ENCODE data around the gene CAMTA1.

The CAMTA1 gene

GRCh38 chr1:7190261-7190660 is 405.0 kb downstream of the CAMTA1 start:
- Histone ChIP-seq H3K36me3 (ENCODE audit: control insufficient read depth, insufficient read depth, low read length) (no peaks in the 10 kb centered on the region), H3K9me3 (ENCODE audit: control insufficient read depth, low read length) (no peaks in the 10 kb centered on the region), H3K27ac (ENCODE audit: low read depth, low read length, severe bottlenecking) (no peak overlapping the region), H3K4me1 (ENCODE audit: control insufficient read depth, insufficient read depth, low read length, poor library complexity, severe bottlenecking) (no peaks in the 10 kb centered on the region), H3K4me3 (ENCODE audit: extremely low read depth, insufficient read depth, low read length, poor library complexity, severe bottlenecking) (no peak overlapping the region)
- whole genome bisulfite sequencing, 2 experiments (ENCODE audit: insufficient coverage in 2 of 2) = no CpG with 5 or more reads among the region's 3 CpGs

DNA sequence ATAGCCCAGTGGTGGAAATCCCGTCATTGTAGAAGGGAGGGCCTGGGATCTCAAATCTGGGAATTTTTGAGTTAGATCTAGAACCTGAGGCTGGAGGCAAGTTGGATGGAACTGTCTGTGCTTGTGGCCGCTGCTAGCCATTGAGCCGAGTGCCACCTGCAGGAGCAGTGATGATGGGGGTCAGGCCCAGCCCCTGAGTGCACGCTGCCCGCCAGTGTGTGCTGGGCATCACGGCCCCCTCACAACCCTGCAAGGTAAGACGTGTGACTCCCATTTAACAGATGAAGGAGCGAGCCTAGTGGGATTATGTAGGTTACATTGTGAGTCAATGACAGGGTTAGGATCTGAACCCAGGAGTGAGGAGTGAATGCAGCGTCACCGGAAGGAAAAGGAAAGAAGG is 407.2 kb downstream of the CAMTA1 start:
- WGBS, 2 experiments (ENCODE audit: insufficient coverage in 2 of 2) = 91 to 97% methylated on average over 10 of the region's 10 CpGs
- H3K27ac ChIP-seq (ENCODE audit: low read depth, low read length, severe bottlenecking) = no peak overlapping the region
- no peaks in the 10 kb centered on the region for H3K4me1 ChIP-seq (ENCODE audit: control insufficient read depth, insufficient read depth, low read length, poor library complexity, severe bottlenecking)
- H3K9me3 ChIP-seq (ENCODE audit: control insufficient read depth, low read length) = no peaks in the 10 kb centered on the region
- no peak overlapping the region for H3K4me3 ChIP-seq (ENCODE audit: extremely low read depth, insufficient read depth, low read length, poor library complexity, severe bottlenecking)
- H3K36me3 ChIP-seq (ENCODE audit: control insufficient read depth, insufficient read depth, low read length) = no peaks in the 10 kb centered on the region

GRCh38 chr1:7196036-7196911 is 411.0 kb downstream of the CAMTA1 start:
- no peaks in the 10 kb centered on the region for H3K36me3 ChIP-seq (ENCODE audit: control insufficient read depth, insufficient read depth, low read length)
- no peaks in the 10 kb centered on the region for H3K9me3 ChIP-seq (ENCODE audit: control insufficient read depth, low read length)
- WGBS, 2 experiments (ENCODE audit: insufficient coverage in 2 of 2) = 84 to 94% methylated on average over 3 of the region's 7 CpGs
- no peak overlapping the region for H3K27ac ChIP-seq (ENCODE audit: low read depth, low read length, severe bottlenecking)
- no peak overlapping the region for H3K4me3 ChIP-seq (ENCODE audit: extremely low read depth, insufficient read depth, low read length, poor library complexity, severe bottlenecking)
- H3K4me1 ChIP-seq (ENCODE audit: control insufficient read depth, insufficient read depth, low read length, poor library complexity, severe bottlenecking) = no peaks in the 10 kb centered on the region

- Histone ChIP-seq H3K36me3 (ENCODE audit: control insufficient read depth, insufficient read depth, low read length) (no peaks in the 10 kb centered on the region), H3K27ac (ENCODE audit: low read depth, low read length, severe bottlenecking) (no peak overlapping the region), H3K4me1 (ENCODE audit: control insufficient read depth, insufficient read depth, low read length, poor library complexity, severe bottlenecking) (no peaks in the 10 kb centered on the region), H3K4me3 (ENCODE audit: extremely low read depth, insufficient read depth, low read length, poor library complexity, severe bottlenecking) (no peak overlapping the region), H3K9me3 (ENCODE audit: control insufficient read depth, low read length) (no peaks in the 10 kb centered on the region)
- WGBS, 2 experiments (ENCODE audit: insufficient coverage in 2 of 2) = 75% methylated on average over 1 of the region's 5 CpGs; no CpG with 5 or more reads in 1 of the 2 experiments
Measured at GRCh38 chr1:7198664-7199063, 413.4 kb downstream of the CAMTA1 start.

- no peaks in the 10 kb centered on the region for H3K4me1 ChIP-seq (ENCODE audit: control insufficient read depth, insufficient read depth, low read length, poor library complexity, severe bottlenecking)
- H3K9me3 ChIP-seq (ENCODE audit: control insufficient read depth, low read length) = no peaks in the 10 kb centered on the region
- WGBS, 2 experiments (ENCODE audit: insufficient coverage in 2 of 2) = 22 to 29% methylated on average over 10 to 17 of the region's 27 CpGs
- no peak overlapping the region for H3K27ac ChIP-seq (ENCODE audit: low read depth, low read length, severe bottlenecking)
- no peaks in the 10 kb centered on the region for H3K36me3 ChIP-seq (ENCODE audit: control insufficient read depth, insufficient read depth, low read length)
- no peak overlapping the region for H3K4me3 ChIP-seq (ENCODE audit: extremely low read depth, insufficient read depth, low read length, poor library complexity, severe bottlenecking)
Measured at GRCh38 chr1:7199077-7199779, 414.0 kb downstream of the CAMTA1 start.

DNA sequence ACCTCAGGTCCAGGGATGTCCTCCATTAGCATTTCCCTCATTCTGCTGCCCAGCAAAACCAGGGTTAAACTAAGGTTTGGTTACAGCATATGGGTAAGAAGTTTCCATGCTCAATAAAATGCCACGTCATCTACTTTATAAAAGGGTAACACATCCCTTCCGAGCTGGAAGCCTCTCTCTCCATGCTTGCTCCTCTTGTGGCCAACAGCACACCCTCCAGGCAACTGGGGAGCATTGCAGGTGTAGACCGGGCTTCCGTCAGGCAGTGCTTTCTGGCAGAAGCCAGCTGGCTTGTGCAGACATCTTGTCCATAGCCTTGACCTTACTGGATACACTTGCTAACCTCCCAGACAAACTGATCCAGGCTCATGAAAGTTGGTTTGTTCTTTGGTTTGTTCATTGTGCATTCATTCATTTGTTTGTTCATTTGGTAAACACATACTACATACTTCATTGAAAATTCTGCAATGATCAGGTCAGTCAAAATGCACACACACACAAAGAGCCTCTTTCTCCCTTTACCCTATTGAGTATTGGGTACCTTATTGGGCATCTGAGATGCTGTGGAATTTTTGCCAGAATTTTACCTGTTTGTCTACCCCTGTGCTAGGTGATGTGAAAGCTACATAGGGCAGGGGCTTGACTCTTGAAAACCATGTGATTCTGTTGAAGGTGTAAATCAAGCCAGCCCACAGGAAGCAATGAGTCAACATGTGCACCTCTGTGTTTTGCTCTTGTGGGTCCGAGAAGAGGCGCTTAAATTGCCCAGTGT is 422.8 kb downstream of the CAMTA1 start:
- no peaks in the 10 kb centered on the region for H3K36me3 ChIP-seq (ENCODE audit: control insufficient read depth, insufficient read depth, low read length)
- H3K4me1 ChIP-seq (ENCODE audit: control insufficient read depth, insufficient read depth, low read length, poor library complexity, severe bottlenecking) = no peaks in the 10 kb centered on the region
- H3K9me3 ChIP-seq (ENCODE audit: control insufficient read depth, low read length) = no peaks in the 10 kb centered on the region
- 38% methylated on average over 6 of the region's 6 CpGs for WGBS, 2 experiments (ENCODE audit: insufficient coverage in 2 of 2)
- H3K27ac ChIP-seq (ENCODE audit: low read depth, low read length, severe bottlenecking) = no peak overlapping the region
- no peak overlapping the region for H3K4me3 ChIP-seq (ENCODE audit: extremely low read depth, insufficient read depth, low read length, poor library complexity, severe bottlenecking)

DNA sequence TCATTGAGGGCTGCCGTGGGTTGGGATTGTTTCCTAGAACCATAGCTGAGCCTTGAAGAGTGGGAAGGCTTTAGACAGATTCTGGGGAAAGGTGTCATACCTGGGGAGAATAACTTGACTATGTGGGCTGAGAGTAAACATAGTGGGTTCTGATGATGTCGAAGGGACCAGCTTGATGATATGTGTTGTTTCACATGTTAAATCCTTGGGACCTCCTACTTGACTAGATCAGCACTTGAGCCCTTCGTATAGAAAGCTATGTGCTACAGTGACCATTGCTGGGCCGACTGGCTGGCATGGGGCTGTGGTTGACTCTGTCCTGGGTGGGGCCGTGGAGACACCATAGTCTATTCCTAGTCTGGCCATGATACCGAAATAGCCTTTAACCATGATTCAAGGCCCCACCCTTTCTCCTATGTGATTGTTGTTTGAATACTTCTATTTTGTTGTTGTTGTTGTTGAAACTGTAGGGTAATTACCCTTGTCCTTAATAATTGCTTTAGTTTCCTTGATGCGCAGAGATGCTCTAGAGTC is 423.5 kb downstream of the CAMTA1 start:
- Histone ChIP-seq H3K9me3 (ENCODE audit: control insufficient read depth, low read length) (no peaks in the 10 kb centered on the region), H3K36me3 (ENCODE audit: control insufficient read depth, insufficient read depth, low read length) (no peaks in the 10 kb centered on the region), H3K4me3 (ENCODE audit: extremely low read depth, insufficient read depth, low read length, poor library complexity, severe bottlenecking) (no peak overlapping the region), H3K4me1 (ENCODE audit: control insufficient read depth, insufficient read depth, low read length, poor library complexity, severe bottlenecking) (no peaks in the 10 kb centered on the region), H3K27ac (ENCODE audit: low read depth, low read length, severe bottlenecking) (no peak overlapping the region)
- WGBS, 2 experiments (ENCODE audit: insufficient coverage in 2 of 2) = 84 to 88% methylated on average over 4 to 5 of the region's 7 CpGs

DNA sequence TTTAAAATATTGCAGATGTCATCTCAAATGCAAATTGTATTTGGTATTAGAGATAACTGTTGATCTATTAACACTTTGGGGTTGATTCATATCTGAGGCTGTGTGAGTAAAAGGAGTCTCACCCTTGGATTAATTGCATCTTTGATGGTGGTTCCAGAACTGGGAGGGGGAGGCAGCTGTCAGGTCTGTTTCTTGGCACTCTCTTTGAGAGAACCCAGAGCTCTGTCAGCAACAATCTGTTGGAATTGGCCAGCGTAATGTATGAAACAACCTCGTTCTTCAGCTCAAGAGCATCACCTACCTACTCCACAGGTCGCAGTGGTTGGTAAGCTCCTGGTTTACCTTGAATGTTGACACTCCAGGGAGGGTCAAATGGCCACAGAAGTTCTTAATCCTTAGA is 424.1 kb downstream of the CAMTA1 start:
- Histone ChIP-seq H3K4me1 (ENCODE audit: control insufficient read depth, insufficient read depth, low read length, poor library complexity, severe bottlenecking) (no peaks in the 10 kb centered on the region), H3K9me3 (ENCODE audit: control insufficient read depth, low read length) (no peaks in the 10 kb centered on the region), H3K27ac (ENCODE audit: low read depth, low read length, severe bottlenecking) (no peak overlapping the region), H3K36me3 (ENCODE audit: control insufficient read depth, insufficient read depth, low read length) (no peaks in the 10 kb centered on the region), H3K4me3 (ENCODE audit: extremely low read depth, insufficient read depth, low read length, poor library complexity, severe bottlenecking) (no peak overlapping the region)
- WGBS, 2 experiments (ENCODE audit: insufficient coverage in 2 of 2) = 77 to 82% methylated on average over 3 of the region's 3 CpGs

DNA sequence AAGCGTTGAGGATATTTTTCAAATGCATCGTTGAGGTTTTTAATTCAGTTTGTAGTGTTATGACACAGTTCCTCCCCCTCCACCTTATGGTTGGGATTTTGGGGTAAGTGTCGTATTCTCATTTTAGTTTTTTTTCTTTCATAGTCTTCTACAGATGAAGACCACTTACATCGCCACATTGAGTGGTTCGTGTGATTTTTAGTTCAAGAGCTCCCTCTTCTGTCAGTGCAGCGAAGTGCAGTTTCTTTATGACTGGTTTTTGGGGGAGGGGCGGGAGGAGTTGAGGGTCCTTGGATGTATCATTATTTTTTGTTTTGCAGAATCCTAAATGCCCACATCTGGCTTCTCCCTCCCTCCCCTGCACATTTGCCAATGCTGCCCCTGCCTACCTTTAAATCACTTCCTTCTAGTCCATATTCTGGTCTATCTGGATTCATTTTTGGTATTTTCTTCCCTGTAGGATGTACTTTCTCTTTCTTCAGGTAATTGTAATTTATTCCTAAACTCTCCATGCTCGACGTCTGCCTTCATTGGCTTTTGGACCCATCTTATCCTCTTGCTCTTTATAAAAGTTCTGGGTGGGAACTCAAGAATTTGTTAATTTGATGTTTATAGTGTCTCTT is 433.1 kb downstream of the CAMTA1 start:
- no peak overlapping the region for H3K27ac ChIP-seq (ENCODE audit: low read depth, low read length, severe bottlenecking)
- H3K36me3 ChIP-seq (ENCODE audit: control insufficient read depth, insufficient read depth, low read length) = no peaks in the 10 kb centered on the region
- H3K9me3 ChIP-seq (ENCODE audit: control insufficient read depth, low read length) = no peaks in the 10 kb centered on the region
- peaks cover 5% of the 10 kb centered on the region for H3K4me1 ChIP-seq (ENCODE audit: control insufficient read depth, insufficient read depth, low read length, poor library complexity, severe bottlenecking)
- H3K4me3 ChIP-seq (ENCODE audit: extremely low read depth, insufficient read depth, low read length, poor library complexity, severe bottlenecking) = no peak overlapping the region
- WGBS, 2 experiments (ENCODE audit: insufficient coverage in 2 of 2) = 27% methylated on average over 2 of the region's 9 CpGs; no CpG with 5 or more reads in 1 of the 2 experiments

GRCh38 chr1:7219031-7219430 is 433.8 kb downstream of the CAMTA1 start:
- no peaks in the 10 kb centered on the region for H3K9me3 ChIP-seq (ENCODE audit: control insufficient read depth, low read length)
- 86 to 89% methylated on average over 9 to 10 of the region's 10 CpGs for WGBS, 2 experiments (ENCODE audit: insufficient coverage in 2 of 2)
- peaks cover 5% of the 10 kb centered on the region for H3K4me1 ChIP-seq (ENCODE audit: control insufficient read depth, insufficient read depth, low read length, poor library complexity, severe bottlenecking)
- H3K27ac ChIP-seq (ENCODE audit: low read depth, low read length, severe bottlenecking) = no peak overlapping the region
- H3K36me3 ChIP-seq (ENCODE audit: control insufficient read depth, insufficient read depth, low read length) = no peaks in the 10 kb centered on the region
- no peak overlapping the region for H3K4me3 ChIP-seq (ENCODE audit: extremely low read depth, insufficient read depth, low read length, poor library complexity, severe bottlenecking)
